HCT116 (cell line): ENCODE results near the gene TAP1.

Source experiments
- CTCF ChIP-seq, 3 experiments: fragments of 200-600 bp in 1 of 3; sonication (generic) in 1 of 3; IDR thresholded peaks in 2 of 3; conservative IDR thresholded peaks in 1 of 3; 2 replicates each; pipeline ENCODE4 v1.5.1; 2012 to 2017; ENCODE audit warnings: low read depth in 2 of 3, low read length in 2 of 3, antibody characterized with exemption in 1 of 3, borderline replicate concordance in 1 of 3, control low read depth in 1 of 3, mild to moderate bottlenecking in 1 of 3, mixed read lengths in 1 of 3, mixed run types in 1 of 3, moderate library complexity in 1 of 3; ENCODE audit not compliant: insufficient read depth in 1 of 3
- EGR1 ChIP-seq: IDR thresholded peaks from 2 replicates; pipeline ENCODE4 v1.6.1; 2012; ENCODE audit warnings: low read depth
- EZH2 ChIP-seq: fragments of 200-600 bp; sonication (generic); IDR thresholded peaks from 2 replicates; pipeline ENCODE4 v1.6.1; 2017; ENCODE audit warnings: antibody characterized with exemption, mixed run types
- FOSL1 ChIP-seq: IDR thresholded peaks from 2 replicates; pipeline ENCODE4 v1.6.1; 2012; ENCODE audit warnings: low read depth
- POLR2A ChIP-seq: IDR thresholded peaks from 2 replicates; pipeline ENCODE4 v1.7.0; 2011; ENCODE audit warnings: borderline replicate concordance; ENCODE audit not compliant: insufficient read depth, insufficient read length; ENCODE audit errors: extremely low read depth
- POLR2AphosphoS5 ChIP-seq: IDR thresholded peaks from 2 replicates; pipeline ENCODE4 v1.6.1; 2011; ENCODE audit warnings: mild to moderate bottlenecking, low read depth, low read length, moderate library complexity
- TF ChIP-seq, protein P1 (sequence below): IDR thresholded peaks from 2 replicates; pipeline ENCODE4 v1.6.1; 2012

DNA sequence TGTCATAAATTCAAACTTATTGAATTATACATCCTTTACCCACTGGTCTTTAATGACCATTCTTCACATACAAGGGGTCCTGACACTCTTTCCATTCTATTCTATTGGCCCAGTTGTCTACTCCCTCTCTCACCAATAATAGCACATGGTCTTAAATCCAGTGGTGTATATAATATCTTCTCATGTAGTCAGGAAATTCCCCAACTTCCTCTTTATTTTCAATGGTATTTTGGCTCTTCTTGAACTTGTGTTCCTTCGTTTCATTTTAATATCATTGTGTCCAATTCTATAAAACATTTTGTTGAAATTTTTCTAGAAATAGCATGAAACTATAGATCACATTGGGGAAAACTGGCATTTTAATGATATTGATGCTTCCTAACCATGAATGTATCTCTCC, 37.3 kb upstream of the TAP1 start:
- no peak for TF ChIP-seq CTCF (IDR thresholded peaks at IDR 0.05 in 2 of 3, conservative IDR thresholded peaks at IDR 0.05 in 1 of 3; ENCODE audit: borderline replicate concordance in 1 of 3, insufficient read depth in 1 of 3, low read depth in 2 of 3, low read length in 2 of 3)
- no peak for TF ChIP-seq EZH2
- no peak for TF ChIP-seq EGR1
- no peak for TF ChIP-seq POLR2A
- TF ChIP-seq FOSL1 = no peak
- TF ChIP-seq, protein P1, sequence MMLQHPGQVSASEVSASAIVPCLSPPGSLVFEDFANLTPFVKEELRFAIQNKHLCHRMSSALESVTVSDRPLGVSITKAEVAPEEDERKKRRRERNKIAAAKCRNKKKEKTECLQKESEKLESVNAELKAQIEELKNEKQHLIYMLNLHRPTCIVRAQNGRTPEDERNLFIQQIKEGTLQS = no peak
- no peak for TF ChIP-seq POLR2AphosphoS5
